HG03064 (cell line): ENCODE data around the gene ME3.
"Not testable (repeated sequence)": the region's sequence is repeated elsewhere in the genome, so short reads cannot be mapped to it uniquely, and the experiment has no call there.

Experiments used
- ATAC-seq: cut with Tn5 transposase; IDR thresholded peaks from one replicate; pipeline ENCODE4 v1.9.1; 2021; ENCODE audit warnings: low read depth; ENCODE audit not compliant: unreplicated experiment

Gene ME3

GRCh38 chr11:86565801-86566312, 106.6 kb downstream of the ME3 start:
- no peak for ATAC-seq

- ATAC-seq, result no peak
These were observed 107.0 kb downstream of the ME3 start for GRCh38 chr11:86565388-86565787.

GRCh38 chr11:86562842-86563241, 109.6 kb downstream of the ME3 start:
- ATAC-seq, result not testable (repeated sequence)

GRCh38 chr11:86559311-86559945, 113.0 kb downstream of the ME3 start:
- no peak for ATAC-seq

GRCh38 chr11:86558841-86559240, 113.6 kb downstream of the ME3 start:
- ATAC-seq, result no peak

- no peak for ATAC-seq
These were observed 114.2 kb downstream of the ME3 start for GRCh38 chr11:86558207-86558606.

- no peak for ATAC-seq
These were observed 116.5 kb downstream of the ME3 start for GRCh38 chr11:86555866-86556265.

GRCh38 chr11:86555401-86555800, 117.0 kb downstream of the ME3 start:
- ATAC-seq, result no peak

- no peak for ATAC-seq
These were observed 119.2 kb downstream of the ME3 start for GRCh38 chr11:86553265-86553664.

GRCh38 chr11:86551288-86552092, 120.9 kb downstream of the ME3 start:
- ATAC-seq, result no peak

GRCh38 chr11:86550757-86551156, 121.7 kb downstream of the ME3 start:
- no peak for ATAC-seq

GRCh38 chr11:86548271-86548917, 124.0 kb downstream of the ME3 start:
- ATAC-seq, result no peak

GRCh38 chr11:86547727-86548126, 124.7 kb downstream of the ME3 start:
- ATAC-seq, result no peak

- not testable (repeated sequence) for ATAC-seq
These were observed 131.1 kb downstream of the ME3 start for GRCh38 chr11:86541299-86541698.

GRCh38 chr11:86538223-86538548, 134.2 kb downstream of the ME3 start:
- ATAC-seq, result no peak

- ATAC-seq, result no peak
These were observed 134.7 kb downstream of the ME3 start for GRCh38 chr11:86537541-86538222.

- ATAC-seq, result no peak
These were observed 136.6 kb downstream of the ME3 start for GRCh38 chr11:86535773-86536172.

- ATAC-seq, result no peak
These were observed 147.6 kb downstream of the ME3 start for GRCh38 chr11:86524620-86525352.

GRCh38 chr11:86523738-86524619, 148.4 kb downstream of the ME3 start:
- no peak for ATAC-seq
